ENCODE data around the gene ANTXRL.
A peak's percentile ranks its signal among the peaks of the same experiment; 100 is the strongest.
"Not testable (repeated sequence)": the region's sequence is repeated elsewhere in the genome, so short reads cannot be mapped to it uniquely, and the experiment has no call there.

The ANTXRL gene

GRCh38 chr10:46273506-46274477, 13.0 kb upstream of the ANTXRL start:
- DNase-seq (ENCODE audit: low read depth) = no peak

GRCh38 chr10:46277840-46278239, 9.0 kb upstream of the ANTXRL start:
- DNase-seq (ENCODE audit: low read depth) = no peak

- not testable (repeated sequence) for DNase-seq (ENCODE audit: low read depth)
Measured at GRCh38 chr10:46282421-46282831, 4.4 kb upstream of the ANTXRL start.

GRCh38 chr10:46282842-46283574, 3.8 kb upstream of the ANTXRL start:
- peak; percentile 55 for DNase-seq (ENCODE audit: low read depth)

GRCh38 chr10:46283580-46284285, 3.1 kb upstream of the ANTXRL start:
- no peak for DNase-seq (ENCODE audit: low read depth)

GRCh38 chr10:46284286-46285229, 2.2 kb upstream of the ANTXRL start:
- peak; percentile 70 for DNase-seq (ENCODE audit: low read depth)

- DNase-seq (ENCODE audit: low read depth) = no peak
Measured at GRCh38 chr10:46285300-46285699, 1.5 kb upstream of the ANTXRL start.

- no peak for DNase-seq (ENCODE audit: low read depth)
Measured at GRCh38 chr10:46285966-46286620, 704 bp upstream of the ANTXRL start.

GRCh38 chr10:46287846-46288477, 1.2 kb downstream of the ANTXRL start:
- DNase-seq (ENCODE audit: low read depth) = no peak

- no peak for DNase-seq (ENCODE audit: low read depth)
Measured at GRCh38 chr10:46288601-46289206, 1.9 kb downstream of the ANTXRL start.

- DNase-seq (ENCODE audit: low read depth) = no peak
Measured at GRCh38 chr10:46289209-46289810, 2.5 kb downstream of the ANTXRL start.

GRCh38 chr10:46290101-46290886, 3.5 kb downstream of the ANTXRL start:
- no peak for DNase-seq (ENCODE audit: low read depth)

- DNase-seq (ENCODE audit: low read depth) = no peak
Measured at GRCh38 chr10:46291817-46292572, 5.2 kb downstream of the ANTXRL start.

- no peak for DNase-seq (ENCODE audit: low read depth)
Measured at GRCh38 chr10:46292573-46293023, 5.8 kb downstream of the ANTXRL start.

GRCh38 chr10:46293228-46293627, 6.4 kb downstream of the ANTXRL start:
- no peak for DNase-seq (ENCODE audit: low read depth)

- DNase-seq (ENCODE audit: low read depth) = no peak
Measured at GRCh38 chr10:46293832-46294640, 7.2 kb downstream of the ANTXRL start.
